ENCODE data around the gene ALDH3B1.
"Not testable (repeated sequence)": the region's sequence is repeated elsewhere in the genome, so short reads cannot be mapped to it uniquely, and the experiment has no call there.

The ALDH3B1 gene, protein sequence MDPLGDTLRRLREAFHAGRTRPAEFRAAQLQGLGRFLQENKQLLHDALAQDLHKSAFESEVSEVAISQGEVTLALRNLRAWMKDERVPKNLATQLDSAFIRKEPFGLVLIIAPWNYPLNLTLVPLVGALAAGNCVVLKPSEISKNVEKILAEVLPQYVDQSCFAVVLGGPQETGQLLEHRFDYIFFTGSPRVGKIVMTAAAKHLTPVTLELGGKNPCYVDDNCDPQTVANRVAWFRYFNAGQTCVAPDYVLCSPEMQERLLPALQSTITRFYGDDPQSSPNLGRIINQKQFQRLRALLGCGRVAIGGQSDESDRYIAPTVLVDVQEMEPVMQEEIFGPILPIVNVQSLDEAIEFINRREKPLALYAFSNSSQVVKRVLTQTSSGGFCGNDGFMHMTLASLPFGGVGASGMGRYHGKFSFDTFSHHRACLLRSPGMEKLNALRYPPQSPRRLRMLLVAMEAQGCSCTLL

GRCh38 chr11:68010090-68011041 lies at the start of gene ALDH3B1:
ALDH3B1 (plus strand) TSS chr11:68010327; CDS start chr11:68015298, 4,971 bp downstream.
- DNase-seq, result peak; percentile 97

DNA sequence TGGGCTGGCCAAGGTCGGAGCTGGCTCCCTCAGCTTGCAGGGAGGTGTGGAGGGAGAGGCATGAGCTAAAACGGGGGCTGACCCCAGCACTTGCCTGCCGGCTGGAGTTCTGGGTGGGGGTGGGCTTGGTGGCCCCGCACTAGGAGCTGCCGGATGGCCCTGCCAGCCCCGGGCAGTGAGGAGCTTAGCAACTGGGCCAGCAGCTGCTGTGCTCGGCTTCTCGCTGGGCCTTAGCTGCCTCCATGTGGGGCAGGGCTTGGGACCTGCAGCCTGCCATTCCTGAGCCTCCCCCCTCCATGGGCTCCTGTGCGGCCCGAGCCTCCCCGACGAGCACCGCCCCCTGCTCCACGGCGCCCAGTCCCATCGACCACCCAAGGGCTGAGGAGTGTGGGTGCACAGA lies 46.9 kb upstream of the ALDH3B1 start:
- DNase-seq, result not testable (repeated sequence)

- not testable (repeated sequence) for DNase-seq
Observed at GRCh38 chr11:67963879-67964278, 46.2 kb upstream of the ALDH3B1 start.

DNA sequence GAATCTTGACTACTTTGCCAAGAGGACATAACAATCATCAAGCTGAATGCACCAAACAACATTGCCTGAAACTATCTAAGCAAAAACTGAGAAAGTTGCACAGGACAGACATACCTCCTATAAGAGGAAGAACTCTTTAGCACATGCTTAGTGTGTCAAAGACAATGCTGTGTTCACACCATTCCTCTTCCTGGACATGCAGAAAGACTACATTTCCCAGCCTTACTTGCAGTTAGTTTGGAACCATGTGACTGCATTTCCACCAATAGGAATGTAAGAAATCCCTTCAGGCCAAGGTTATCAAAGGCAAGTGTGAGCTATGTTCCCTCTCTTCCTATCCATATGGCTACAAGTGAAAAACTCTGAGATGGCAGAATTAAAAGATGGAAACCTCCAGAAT lies 45.4 kb upstream of the ALDH3B1 start:
- not testable (repeated sequence) for DNase-seq

- DNase-seq, result not testable (repeated sequence)
Observed at GRCh38 chr11:67965830-67966348, 44.2 kb upstream of the ALDH3B1 start.

GRCh38 chr11:67974746-67975145 lies 35.4 kb upstream of the ALDH3B1 start:
- not testable (repeated sequence) for DNase-seq

DNA sequence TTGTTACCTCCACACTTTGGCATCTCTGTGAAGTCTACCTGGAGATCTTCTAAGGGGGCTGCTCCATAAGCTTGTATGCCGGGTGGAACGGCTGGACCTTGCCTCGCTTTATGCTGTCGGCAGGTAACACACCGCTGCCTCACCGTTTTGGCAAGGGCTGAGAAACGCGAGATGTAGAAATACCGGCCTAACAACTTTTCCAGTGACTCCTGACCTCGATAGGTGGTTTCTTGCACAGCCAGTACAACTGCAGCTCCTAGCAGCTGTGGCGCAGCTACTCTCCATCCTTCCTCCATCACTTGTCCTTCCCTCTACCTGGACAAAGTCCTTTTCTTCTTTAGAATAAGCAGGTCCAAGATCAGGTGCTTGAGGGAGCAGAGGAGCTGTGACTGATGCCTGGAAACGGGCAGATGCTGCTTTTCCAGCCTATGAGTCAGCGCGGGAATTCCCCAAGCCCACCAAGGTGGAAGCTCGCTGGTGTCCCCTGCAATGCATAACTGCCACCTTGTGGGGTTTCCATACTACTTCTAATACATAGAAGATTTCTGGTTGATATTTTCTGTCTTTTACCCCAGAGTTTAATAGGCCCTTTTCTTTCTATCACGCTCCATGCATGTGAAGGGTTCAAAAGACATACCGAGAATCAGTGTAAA lies 31.2 kb upstream of the ALDH3B1 start:
- not testable (repeated sequence) for DNase-seq

GRCh38 chr11:67981226-67981625 lies 28.9 kb upstream of the ALDH3B1 start:
- not testable (repeated sequence) for DNase-seq

GRCh38 chr11:67982255-67982857 lies 27.8 kb upstream of the ALDH3B1 start:
- DNase-seq, result not testable (repeated sequence)

DNA sequence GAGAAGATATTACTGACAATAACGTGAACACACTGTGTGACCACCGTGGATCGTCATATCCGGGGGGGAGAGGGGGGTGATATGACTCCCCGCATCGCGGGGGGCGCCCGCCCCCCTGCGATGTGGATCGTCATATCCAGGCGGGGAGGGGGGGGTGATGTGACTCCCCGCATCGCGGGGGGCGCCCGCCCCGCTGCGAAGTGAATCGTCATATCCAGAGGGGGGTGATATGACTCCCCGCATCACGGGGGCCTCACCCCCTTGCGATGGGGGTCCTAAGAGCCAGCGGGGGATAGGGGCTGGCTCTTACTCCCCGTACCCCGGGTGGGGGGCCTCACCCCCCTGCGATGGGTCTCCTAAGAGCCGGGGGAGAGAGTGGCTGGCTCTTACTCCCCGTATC lies 26.2 kb upstream of the ALDH3B1 start:
- no peak for DNase-seq

DNA sequence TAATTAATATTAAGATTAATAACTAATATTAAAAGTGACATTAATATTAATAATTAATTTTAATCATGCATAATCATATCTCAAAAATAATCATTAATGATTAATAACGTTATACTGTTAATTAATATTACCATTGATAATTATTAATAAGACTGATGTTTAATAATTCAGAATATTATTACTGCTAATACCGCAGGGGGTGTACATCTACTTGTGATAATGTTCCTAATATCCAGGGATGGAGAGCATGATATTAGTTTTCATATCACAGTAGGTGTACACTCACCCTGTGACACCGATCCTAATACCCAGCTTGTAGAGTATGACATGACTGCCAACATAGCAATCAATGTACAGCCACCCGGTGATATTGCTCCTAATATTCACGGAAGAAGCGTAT lies 24.8 kb upstream of the ALDH3B1 start:
- DNase-seq, result not testable (repeated sequence)

DNA sequence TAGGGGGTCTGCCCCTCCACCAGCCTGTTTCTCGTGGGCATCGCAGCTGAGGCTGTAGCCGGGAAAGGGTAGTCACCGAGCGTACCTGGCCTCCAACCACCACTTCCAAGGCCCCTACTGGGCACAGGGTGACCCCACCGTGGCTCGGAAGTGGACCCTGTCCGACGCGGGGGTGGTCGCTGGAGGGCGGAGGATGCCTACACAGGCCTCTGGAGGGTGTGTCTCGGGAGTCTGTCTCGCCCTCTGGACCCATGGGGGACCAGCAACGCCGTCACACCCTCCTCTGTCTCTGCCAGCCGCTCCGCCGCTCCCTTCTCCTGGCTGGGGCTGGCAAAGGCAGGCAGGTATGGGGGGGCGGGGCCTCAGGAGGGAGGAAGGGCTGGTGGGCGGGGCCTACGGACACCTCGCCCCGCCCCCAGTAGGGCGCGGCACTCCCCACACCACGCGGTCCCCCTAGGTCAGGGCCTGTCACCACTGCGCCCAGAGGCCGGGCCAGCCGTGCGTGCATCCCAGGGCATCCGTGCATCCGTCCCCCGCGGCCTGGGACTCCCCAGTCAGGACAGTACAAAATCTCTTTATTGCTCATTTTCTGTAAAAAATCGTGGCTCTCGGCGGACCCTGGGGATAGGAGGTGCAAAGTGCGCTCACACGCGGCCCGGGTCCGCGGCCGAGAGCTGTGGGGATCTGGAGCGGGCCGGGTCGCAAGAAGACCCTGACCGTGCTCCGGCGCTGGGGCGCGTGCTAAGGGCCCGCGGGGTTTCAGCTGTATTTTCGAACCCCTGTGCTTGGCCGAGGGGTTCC lies 19.4 kb upstream of the ALDH3B1 start:
- DNase-seq, result not testable (repeated sequence)

- not testable (repeated sequence) for DNase-seq
Observed at GRCh38 chr11:67991347-67992121, 18.6 kb upstream of the ALDH3B1 start.

- not testable (repeated sequence) for DNase-seq
Observed at GRCh38 chr11:67993821-67994220, 16.3 kb upstream of the ALDH3B1 start.

- not testable (repeated sequence) for DNase-seq
Observed at GRCh38 chr11:67994387-67994786, 15.7 kb upstream of the ALDH3B1 start.

DNA sequence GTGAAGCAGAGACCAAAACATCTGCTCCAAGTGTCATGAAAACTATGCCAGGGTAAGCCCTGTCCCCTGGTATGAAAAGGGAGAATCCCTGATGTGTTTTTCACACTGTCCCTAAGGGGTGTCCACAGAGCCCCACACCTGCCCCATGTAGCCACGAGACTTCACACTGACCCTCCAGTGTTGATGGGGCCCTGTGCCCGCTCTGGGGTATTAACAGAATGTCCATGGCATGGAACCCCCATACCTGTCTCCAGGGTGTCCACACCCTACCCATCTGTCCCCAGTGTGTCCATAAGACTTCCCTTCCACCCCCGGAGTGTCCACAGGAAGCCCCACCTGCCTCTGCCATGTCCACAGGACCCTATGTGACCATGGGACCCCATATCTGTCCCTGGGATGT lies 15.0 kb upstream of the ALDH3B1 start:
- DNase-seq, result not testable (repeated sequence)

DNA sequence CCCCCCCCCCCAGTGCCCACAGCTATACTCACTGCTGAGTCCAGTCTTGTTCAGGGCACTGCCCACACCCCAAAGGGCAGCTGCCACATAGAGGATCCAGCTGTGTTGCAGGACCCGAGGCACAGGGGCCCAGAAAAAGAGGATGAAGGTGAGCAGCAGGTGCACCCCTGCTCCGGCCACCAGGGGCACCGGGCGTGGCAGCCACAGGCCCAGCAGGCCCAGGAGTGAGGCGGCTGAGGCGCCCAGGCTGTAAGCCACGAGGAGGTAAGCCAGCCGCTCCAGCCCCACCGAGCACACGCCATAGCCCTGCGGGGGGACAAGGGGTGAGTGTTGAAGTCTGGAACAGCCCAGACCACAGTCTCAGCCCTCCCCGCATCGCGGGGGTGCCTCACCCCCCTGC lies 14.5 kb upstream of the ALDH3B1 start:
- not testable (repeated sequence) for DNase-seq

- DNase-seq, result no peak
Observed at GRCh38 chr11:67996051-67996450, 14.1 kb upstream of the ALDH3B1 start.

- DNase-seq, result peak; percentile 82
Observed at GRCh38 chr11:67996622-67997474, 13.3 kb upstream of the ALDH3B1 start.

Data from NCI-H226 (cell line).